SW 1271 (cell line): ENCODE results near the gene THUMPD1.
A peak's percentile ranks its signal among the peaks of the same experiment; 100 is the strongest.
"Not testable (repeated sequence)": the region's sequence is repeated elsewhere in the genome, so short reads cannot be mapped to it uniquely, and the experiment has no call there.

Experiments
- DNase-seq, 2 experiments: peaks; one replicate each; lab custom pipeline; 2025; lab: John Stamatoyannopoulos, UW

THUMPD1 gene

DNA sequence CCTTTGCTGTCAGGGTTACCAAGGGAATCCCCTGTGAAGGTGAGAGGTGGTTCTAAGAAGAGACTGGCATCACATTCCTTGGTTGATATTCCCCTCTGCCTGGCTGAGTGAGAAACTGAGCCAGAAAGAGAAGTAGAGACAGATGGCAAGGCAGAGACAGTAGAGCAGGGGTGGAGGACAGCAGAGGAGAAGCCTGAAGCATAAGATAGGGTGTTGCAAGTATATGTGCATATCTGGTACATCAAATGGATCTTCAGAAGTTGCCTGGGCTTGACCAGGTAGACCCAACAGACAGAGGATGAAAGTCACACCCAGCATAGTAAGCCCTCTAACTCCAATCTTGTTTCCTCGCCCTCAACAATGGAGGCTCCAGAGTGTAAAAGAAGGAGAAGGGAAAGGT lies 7.9 kb upstream of the THUMPD1 start:
- no peak for DNase-seq

DNA sequence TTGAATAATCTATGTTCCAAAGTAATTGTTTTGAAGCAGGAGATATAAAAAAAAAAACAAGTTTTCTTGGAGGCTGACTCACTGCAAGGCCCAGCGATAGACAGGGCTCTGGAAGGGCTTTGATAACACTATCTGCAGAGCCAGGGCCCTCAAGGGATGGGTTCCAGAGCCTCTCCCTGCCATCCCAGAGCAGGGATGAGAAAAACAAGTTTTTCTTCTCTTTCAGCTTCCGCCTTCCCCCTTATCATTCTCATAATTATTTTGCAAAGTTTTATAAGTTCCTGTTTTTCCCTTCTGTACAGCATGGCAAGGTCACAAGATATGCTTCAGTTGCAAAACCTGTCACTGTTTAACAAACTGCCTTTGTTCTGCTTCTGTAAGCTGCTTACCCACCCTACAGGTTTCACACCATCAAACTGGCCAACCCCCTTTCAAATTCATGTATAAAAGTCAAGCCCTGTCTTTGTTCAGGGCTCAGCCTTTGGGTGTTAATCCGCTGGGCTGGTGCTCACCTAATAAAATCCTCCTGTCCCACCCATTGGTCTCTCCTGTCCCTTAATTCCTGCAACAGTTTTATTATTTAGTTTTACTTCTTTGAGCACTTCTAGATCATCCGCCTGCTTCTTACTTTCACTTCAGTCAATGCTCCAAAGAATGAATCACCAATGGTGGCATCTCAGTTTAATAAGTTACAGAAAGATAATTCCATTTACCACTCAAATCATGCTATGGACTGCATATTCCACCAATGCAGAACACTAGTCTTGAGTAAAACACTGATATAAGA lies 5.6 kb upstream of the THUMPD1 start:
- no peak for DNase-seq

DNA sequence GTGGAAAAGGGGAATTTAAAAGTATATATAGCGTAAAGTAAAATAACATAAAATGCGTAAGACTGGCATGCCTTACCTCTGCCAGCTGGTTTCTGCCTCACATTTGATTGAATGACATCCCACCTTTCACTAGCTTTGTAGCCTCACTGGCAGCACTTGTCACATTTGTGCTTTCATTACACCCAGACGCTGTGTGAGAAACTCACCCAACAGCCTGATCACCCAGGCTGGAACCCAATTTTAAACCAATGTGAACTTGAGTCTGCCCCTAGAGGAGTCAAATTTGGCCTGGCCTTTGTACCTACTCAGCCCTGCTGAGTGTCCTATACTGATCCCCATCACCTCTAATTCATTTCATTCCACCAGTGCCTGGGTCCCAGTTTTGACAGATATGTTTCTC lies 4.8 kb upstream of the THUMPD1 start:
- no peak for DNase-seq

DNA sequence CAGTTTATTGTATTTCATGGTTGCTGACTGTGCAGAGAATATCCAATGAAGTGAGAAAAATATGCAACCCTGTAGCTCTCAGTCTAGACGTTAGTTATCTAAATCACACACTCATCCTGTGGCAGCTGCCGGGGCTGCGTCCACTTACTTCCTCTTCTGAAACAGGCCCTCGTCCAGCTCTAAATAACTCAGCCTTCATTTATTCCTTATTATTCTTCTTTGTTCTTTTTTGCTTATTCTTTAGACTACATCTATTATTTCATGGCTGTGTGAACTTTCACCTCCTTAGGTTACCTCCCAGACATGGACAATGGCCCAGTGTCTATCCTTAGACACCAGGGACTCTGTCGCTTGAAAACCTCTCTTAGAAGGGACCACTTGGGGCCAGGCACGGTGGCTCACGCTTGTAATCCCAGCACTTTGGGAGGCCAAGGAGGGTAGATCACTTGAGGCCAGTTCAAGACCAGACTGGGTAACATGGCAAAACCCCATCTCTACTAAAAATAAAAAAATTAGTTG lies 3.4 kb upstream of the THUMPD1 start:
- no peak for DNase-seq

DNA sequence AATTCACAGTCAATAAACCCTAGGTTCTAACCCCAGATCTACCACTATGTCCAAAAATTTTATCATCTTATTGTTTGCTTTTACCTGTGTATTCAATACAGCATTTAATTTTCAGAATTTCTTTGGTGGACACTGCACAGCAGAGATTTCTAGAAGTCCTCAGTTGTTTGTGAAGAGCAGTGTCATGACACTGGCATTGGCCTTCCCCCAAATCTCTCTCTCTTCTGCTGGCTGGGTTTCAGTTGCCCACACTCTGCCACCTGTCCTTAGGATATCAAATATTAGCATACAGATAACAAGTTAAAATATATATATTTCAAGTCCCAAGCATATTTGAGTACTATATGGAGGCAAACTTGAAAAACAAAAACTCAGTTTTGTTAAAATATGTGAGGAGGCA lies 2.0 kb upstream of the THUMPD1 start:
- DNase-seq: no peak

DNA sequence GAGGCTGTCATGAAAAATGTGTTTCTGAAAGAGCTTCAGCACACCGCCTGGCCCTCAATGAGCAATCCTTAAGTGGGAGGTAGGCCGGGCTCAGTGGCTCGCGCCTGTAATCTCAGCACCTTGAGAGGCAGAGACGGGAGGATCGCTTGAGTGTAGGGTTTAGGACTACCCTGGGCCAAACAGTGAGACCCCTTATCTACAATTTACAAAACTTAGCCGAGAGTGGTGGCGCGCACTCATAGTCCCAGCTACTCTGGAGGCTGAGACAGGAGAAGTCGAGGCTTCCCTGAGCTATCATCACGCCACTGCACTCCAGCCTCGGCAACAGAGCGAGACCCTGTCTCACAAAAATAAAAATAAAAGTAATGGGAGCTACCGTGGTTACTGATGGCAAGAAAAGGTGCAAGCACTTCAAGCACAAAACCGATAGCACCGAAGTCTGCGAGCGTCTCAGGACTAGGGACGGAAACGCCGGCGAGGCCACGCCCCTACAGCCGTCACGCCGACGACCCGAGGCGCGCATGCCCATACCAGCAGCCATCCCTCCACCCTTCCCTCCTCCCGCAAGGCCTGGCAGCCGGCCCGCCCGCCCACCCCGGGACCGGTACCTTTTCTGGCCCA lies 607 bp downstream of the THUMPD1 start:
- DNase-seq: peak; percentile 11 to 52

DNA sequence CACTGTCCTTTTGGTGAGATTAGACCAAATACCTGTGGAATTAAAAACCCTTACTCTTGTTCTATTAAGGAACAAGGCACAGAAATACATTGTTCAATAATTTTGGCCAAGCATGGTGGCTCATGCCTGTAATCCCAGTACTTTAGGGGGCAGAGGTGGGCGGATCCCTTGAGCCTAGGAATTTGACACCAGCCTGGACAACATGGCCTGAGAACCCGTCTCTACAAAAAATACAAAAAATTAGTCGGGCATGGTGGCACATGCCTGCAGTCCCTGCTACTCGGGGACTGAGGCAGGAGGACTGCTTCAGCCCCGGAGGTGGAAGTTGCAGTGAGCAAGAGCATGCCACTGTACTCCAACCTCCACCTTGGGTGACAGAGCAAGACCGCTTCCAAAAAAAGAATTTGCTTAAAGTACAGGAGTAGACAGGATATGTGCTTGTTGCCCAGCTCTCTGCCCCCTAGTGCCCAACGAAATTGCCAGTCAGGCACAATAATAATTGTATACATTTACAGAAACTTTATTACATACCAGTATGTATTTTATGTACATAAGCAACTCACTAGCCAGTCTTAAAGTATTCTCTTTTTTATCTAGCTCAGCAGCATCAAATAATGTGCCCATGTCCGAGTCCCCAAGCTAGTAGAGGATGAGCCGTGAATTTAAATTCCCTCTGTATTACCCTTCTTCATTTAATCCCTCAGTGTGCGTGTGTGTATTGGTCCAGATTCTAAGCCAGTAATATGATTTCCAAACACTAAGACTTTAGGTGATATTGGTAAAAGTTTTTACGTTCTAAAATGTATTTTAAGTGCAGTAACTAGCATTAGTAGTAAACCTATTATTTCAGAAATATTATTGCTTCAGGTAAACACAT lies 1.4 kb downstream of the THUMPD1 start:
- peak in 1 of 2 experiments; percentile 5 for DNase-seq

DNA sequence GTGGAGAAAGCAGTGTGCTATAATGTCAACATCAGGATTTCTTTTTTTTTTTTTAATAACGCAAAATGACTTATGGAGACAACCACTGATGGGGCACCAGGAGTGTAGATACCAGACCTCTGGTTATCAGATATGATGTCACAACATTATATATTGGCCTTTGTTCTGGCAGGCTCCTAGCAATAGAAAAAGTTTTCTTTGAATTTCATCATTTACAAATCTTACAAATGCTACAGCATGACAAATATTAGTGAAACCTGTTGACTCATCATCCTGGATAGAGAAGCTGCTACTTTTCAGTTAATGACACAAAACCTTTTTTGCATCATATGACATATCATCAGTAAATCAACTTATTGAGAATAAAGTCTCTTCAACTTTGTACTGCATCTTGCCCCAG lies 6.1 kb downstream of the THUMPD1 start:
- no peak for DNase-seq

DNA sequence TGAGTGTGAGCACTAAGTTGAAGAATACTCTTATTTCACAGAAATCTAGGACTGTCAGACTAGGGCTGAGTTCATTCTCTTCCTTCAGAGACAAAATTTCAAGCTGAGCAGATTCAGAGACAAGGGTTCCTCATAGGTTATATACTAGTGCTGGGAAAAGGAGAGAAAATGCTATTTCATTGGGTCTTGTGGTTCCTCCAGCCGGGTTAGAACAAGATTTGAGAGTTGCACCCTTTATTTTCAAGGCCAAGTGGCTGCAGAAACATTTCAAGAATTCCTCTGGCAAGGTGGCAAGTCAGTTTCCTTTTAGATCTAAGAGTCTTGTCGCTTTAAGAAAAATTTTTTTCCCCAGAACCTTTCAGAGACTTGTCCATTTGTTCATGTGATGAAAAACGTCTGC lies 6.8 kb downstream of the THUMPD1 start:
- DNase-seq: no peak

DNA sequence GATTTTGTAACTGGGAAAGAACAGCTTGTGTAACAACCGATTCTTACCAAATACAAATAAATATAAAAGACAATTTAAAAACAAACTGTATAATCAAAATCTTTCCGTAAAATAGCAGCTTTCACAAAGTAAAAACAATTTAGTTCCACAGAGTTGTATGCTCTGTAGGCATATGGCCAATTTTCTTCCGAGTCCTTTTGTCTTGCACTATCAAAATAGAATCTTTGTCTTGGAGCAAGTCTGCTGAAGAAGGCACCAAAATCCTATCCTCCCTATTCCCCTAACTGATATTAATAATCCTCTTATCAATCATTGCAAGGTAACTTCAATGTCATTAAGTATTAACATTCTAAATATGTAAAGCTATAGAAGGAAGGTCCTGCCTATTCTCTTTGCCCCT lies 7.6 kb downstream of the THUMPD1 start:
- no peak for DNase-seq

DNA sequence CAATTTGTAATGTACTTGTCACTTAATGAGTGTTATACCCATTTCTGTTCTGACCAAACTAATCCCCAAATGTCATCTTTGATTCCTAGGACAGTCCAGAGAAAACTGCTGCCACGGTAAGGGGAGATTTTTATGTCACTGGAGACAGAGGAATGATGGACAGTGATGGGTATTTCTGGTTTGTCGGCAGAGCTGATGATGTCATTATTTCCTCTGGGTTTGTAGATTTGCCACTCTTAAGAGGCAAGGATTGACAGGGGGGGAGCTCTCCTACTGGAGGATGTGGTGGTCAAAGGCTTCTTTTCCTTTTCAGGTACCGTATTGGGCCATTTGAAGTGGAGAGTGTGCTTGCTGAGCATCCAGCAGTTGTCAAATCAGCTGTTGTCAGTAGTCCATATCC lies 12.5 kb downstream of the THUMPD1 start:
- DNase-seq: no peak

DNA sequence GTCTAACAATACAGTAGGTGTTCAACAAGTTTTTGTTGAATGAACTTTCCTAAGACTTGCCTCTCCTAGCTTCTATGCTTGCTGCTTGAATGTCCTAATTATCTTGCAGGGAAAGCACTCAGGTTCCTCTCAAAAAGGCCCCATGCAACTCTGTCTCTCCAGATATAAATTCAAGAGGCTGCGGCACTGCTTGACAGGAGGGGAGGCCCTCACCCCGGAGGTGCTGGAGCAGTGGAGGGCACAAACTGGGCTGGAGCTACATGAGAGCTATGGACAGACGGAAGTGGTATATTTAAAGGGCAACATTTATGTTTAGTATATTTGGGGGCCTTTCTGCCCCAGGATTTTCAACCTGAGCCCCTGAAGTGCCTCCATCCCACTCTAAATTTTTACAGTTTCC lies 14.4 kb downstream of the THUMPD1 start:
- no peak for DNase-seq

DNA sequence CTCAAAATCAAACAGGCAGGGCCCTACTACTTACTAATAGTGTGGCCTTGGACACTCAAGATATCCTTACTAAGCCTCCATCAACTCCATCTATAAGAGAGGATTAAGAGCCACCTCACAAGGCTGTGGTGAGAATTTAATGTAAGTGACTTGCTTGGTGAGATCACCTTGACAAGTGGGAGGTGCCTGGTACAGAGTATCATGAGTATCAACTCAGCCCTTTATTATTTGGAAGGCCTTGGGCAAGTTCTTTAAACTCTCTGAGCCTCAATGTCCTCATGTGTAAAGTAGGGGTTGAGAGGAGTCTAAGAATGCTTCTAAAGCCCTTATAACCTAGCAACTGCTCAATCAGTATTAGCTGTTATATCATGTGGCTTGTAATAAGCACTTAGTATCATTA lies 15.0 kb downstream of the THUMPD1 start:
- DNase-seq: no peak

DNA sequence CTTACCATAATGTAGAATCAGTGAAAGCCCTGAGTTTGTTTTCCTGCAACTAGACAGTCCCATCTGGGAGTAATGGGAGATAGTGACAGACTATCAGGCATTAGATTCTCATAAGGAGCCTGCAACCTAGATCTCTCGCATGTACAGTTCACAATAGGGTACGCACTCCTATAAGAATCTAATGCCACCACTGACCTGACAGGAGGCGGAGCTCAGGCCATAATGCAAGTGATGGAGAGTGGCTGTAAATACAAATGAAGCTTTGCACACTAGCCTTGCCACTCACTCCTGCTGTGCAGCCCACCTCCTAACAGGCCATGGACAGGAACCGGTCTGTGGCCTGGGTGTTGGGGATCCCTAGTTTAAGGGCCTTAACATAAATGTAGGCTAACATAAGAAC lies 21.4 kb downstream of the THUMPD1 start:
- no peak for DNase-seq

DNA sequence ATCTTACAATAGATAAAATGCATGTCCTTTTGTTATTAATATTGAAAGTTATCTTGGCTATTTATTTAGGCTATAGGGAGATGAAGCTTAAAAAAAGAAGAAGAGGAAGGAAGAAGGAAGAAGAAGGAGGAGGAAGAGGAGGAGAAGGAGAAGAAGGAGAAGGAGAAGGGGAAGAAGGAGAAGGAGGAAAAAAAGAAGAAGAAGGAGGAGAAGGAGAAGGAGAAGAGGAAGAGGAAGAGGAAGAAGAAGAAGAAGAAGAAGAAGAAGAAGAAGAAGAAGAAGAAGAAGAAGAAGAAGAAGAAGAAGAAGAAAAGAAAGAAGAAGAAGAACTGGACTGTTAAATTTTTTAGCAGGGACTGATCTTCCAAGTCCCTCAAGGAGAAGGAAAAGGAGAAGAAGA lies 23.9 kb downstream of the THUMPD1 start:
- DNase-seq: not testable (repeated sequence)

DNA sequence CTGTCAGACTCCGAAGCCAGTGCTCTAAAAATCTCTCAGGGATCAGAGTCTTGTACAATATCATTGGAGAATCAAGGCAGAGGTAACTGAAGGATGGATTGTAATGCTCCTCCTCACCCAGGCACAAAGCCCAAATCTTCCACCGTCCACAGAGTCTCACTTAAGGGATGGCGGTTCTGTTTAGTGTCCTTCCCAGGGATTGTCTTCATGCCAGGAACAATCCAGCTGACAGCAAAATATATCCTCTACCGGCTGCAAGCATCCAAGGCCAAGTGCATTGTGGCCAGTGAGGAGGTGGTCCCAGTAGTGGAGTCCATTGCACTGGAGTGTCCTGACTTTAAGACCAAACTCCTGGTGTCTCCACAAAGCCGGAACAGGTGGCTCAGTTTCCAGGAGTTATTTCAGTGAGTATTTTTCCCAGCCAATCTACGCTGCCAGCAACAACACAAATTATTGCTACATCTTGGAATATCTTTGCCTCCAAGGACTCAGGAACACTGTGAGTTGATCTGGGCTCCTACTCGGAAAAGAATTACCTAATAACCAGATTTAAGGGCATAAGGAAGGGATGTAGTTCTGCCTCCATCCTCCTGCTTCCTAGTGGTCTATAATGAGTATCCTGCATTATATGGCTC lies 30.2 kb downstream of the THUMPD1 start:
- no peak for DNase-seq

DNA sequence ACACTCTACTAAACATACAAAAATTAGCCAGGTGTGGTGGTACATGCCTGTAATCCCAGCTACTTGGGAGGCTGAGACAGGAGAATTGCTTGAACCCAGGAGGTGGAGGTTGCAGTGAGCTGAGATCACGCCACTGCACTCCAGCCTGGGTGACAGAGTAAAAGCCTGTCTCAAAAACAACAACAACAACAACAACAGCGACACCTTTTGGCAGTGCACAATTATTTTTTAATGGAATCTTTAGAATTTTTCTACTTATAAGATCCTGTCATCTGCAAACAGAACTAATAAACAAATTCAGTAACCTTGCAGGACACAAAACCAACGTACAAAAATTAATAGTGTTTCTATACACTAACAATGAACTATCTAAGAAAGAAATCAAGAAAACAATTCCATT lies 33.5 kb downstream of the THUMPD1 start:
- DNase-seq: not testable (repeated sequence)

DNA sequence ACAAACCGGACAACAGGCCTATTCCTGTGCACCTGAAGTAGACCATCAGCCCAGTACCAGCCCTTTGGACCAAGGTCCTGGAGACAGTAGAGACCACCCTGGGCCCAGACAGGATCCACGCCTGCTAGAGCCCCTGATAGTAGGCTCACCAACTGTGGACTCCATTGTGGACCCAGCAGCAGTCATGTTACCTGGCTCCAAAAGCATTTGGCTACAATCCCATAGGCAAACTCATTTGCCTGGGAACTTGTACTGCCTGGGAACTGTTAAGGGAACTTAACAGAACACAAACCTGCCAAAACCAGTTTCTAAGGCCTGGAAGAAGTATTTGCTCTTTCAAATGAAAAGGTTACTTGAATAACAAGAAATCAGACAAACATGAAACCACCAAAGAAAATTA lies 34.2 kb downstream of the THUMPD1 start:
- no peak for DNase-seq

DNA sequence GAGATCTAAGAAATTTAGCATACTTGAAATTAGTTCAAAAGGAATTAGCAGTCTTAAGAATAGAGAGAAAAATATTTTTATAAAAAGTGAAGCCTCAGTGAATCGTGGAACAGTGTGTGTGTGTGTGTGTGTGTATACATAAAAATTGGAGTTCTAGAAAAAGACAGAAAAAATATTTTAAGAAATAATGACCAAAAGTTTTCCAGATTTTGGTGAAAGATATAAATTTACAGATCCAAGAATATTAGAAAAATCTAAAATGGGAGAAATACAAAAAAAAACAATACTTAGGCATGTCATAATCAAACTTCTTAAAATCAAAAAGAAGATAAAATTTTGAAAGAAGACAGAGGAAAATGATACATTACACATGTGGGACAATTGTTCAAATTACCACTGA lies 35.6 kb downstream of the THUMPD1 start:
- not testable (repeated sequence) for DNase-seq

DNA sequence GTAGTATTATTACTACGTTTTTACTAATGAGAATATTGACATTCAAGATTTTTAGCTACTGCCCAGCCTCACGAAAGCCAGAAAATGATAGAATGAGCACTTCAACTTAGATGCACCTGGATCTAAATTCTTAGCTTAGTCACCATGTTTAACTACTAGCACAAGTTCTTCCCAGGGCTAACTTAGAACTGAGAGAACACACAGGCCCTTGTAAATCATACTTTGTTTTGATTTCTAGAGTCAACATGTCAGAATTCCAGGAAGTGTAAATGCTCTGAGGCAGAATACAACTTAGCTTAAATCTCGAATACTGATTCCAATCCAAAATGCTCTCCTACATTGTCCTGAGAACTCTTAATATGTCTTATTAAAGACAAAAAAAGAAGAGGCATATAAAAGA lies 37.3 kb downstream of the THUMPD1 start:
- DNase-seq: no peak

DNA sequence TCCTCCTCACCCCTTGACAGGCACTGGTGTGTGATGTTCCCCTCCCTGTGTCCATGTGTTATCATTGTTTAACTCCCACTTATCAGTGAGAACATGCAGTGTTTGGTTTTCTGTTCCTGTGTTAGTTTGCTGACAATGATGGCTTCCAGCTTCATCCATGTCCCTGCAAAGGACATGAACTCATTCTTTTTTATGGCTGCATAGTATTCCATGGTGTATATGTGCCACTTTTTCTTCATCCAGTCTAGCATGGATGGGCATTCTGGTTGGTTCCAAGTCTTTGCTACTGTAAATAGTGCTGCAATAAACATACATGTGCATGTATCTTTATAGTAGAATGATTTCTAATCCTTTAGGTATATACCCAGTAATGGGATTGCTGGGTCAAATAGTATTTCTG lies 39.9 kb downstream of the THUMPD1 start:
- not testable (repeated sequence) for DNase-seq

DNA sequence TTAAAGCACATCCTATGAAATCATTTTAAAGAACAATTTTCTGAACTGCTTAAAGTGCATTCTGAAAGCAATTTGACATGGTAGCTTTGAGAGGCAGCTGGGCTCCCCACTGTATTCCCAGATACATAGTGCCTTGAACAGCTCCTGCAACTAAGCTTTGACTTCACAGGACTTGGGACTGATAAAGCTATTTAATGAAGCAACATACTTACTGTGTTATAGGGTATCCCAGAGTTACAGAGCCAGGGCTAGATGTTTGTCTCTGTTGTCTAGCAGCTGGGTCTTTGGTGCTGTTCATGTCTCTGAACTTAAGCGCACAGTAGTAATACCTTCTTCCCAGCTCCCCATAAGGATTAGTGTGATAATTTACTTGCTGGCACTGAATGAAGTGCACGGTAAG lies 45.0 kb downstream of the THUMPD1 start:
- DNase-seq: no peak
